Measurements from ENCODE around the gene TAMALIN.

DNA sequence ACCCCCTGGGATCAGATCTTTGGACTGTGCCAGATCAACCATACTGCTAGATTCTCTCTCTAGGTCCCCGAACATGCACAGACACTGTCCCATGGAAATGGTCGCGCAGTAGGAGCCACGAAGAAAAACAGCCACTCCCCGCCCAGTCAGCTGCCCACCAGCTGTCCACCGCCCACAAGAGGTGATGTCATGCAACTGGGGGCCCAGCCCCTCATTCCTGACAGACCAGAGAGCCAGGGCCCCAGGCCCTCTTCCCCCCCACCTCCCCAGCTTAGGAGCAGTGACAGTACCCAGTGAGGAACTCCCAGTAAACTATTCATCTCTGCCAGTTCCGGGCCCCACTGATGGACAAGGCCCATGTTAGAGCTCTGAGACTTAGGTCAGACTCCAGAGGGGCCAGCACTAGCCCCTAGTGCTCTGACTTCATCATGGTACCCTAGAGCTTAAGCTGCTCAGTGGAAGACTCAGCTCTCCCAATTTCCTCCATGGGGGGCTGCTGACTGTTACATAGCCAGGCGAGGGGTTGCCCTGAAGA lies 3.7 kb upstream of the TAMALIN start:
- TF ChIP-seq, protein P1, sequence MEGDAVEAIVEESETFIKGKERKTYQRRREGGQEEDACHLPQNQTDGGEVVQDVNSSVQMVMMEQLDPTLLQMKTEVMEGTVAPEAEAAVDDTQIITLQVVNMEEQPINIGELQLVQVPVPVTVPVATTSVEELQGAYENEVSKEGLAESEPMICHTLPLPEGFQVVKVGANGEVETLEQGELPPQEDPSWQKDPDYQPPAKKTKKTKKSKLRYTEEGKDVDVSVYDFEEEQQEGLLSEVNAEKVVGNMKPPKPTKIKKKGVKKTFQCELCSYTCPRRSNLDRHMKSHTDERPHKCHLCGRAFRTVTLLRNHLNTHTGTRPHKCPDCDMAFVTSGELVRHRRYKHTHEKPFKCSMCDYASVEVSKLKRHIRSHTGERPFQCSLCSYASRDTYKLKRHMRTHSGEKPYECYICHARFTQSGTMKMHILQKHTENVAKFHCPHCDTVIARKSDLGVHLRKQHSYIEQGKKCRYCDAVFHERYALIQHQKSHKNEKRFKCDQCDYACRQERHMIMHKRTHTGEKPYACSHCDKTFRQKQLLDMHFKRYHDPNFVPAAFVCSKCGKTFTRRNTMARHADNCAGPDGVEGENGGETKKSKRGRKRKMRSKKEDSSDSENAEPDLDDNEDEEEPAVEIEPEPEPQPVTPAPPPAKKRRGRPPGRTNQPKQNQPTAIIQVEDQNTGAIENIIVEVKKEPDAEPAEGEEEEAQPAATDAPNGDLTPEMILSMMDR (IDR thresholded peaks at IDR 0.05; ENCODE audit: insufficient read depth, low read length, poor library complexity, severe bottlenecking), result no peak
- TF ChIP-seq EZH2phosphoT487 (conservative IDR thresholded peaks at IDR 0.05; ENCODE audit: low read length), result no peak
